Nephron progenitor cell (in vitro differentiated cells): Measurements from ENCODE around the gene CDPF1.
"Not testable (repeated sequence)": the region's sequence is repeated elsewhere in the genome, so short reads cannot be mapped to it uniquely, and the experiment has no call there.

Source experiments
- DNase-seq: peaks from one replicate; pipeline ENCODE4 v3.0.0; 2021
- H3K27ac Mint-ChIP-seq: 2 replicates; pipeline ENCODE4 v1.8.0; 2021; ENCODE audit warnings: mild to moderate bottlenecking, moderate library complexity, mixed read lengths
- H3K27me3 Mint-ChIP-seq: 2 replicates; pipeline ENCODE4 v1.8.0; 2021; ENCODE audit warnings: mild to moderate bottlenecking, low read depth, mixed read lengths; ENCODE audit not compliant: poor library complexity
- H3K36me3 Mint-ChIP-seq: 2 replicates; pipeline ENCODE4 v1.8.0; 2021; ENCODE audit warnings: low read depth, mixed read lengths
- H3K4me1 Mint-ChIP-seq: 2 replicates; pipeline ENCODE4 v1.8.0; 2021; ENCODE audit warnings: mixed read lengths
- H3K4me3 Mint-ChIP-seq: 2 replicates; pipeline ENCODE4 v1.8.0; 2021; ENCODE audit warnings: mild to moderate bottlenecking, moderate library complexity, mixed read lengths
- H3K9me3 Mint-ChIP-seq: 2 replicates; pipeline ENCODE4 v1.8.0; 2021; ENCODE audit warnings: mild to moderate bottlenecking, moderate library complexity, mixed read lengths
- TF ChIP-seq, protein P1 (sequence below): fragments of 200-600 bp; sonication (generic); IDR thresholded peaks from 2 replicates; pipeline ENCODE4 v1.5.0; 2021; ENCODE audit warnings: antibody characterized with exemption

Gene CDPF1

DNA sequence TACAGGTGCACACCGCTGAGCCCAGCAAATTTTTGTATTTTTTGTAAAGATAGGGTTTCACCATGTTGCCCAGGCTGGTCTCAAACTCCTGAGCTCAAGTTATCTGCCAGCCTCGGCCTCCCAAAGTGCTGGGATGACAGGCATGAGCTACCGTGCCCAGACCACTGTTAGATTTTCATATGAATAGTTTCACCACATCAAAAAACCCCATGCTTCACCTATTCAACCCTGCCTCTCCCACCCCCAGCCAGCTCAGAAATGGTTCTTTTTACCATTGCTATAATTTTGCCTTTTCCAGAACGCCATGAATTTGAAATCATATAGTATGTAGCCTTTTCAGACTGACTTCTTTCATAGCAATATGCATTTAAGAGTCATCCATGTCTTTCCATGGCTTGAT, 37.9 kb downstream of the CDPF1 start:
- H3K4me1 Mint-ChIP-seq: no peaks in the 10 kb centered on the region
- peaks cover 66% of the 10 kb centered on the region for H3K36me3 Mint-ChIP-seq
- peaks cover 61% of the 10 kb centered on the region for H3K9me3 Mint-ChIP-seq
- no peak overlapping the region for H3K27ac Mint-ChIP-seq
- no peak for DNase-seq
- H3K4me3 Mint-ChIP-seq: no peak overlapping the region
- TF ChIP-seq, protein P1, sequence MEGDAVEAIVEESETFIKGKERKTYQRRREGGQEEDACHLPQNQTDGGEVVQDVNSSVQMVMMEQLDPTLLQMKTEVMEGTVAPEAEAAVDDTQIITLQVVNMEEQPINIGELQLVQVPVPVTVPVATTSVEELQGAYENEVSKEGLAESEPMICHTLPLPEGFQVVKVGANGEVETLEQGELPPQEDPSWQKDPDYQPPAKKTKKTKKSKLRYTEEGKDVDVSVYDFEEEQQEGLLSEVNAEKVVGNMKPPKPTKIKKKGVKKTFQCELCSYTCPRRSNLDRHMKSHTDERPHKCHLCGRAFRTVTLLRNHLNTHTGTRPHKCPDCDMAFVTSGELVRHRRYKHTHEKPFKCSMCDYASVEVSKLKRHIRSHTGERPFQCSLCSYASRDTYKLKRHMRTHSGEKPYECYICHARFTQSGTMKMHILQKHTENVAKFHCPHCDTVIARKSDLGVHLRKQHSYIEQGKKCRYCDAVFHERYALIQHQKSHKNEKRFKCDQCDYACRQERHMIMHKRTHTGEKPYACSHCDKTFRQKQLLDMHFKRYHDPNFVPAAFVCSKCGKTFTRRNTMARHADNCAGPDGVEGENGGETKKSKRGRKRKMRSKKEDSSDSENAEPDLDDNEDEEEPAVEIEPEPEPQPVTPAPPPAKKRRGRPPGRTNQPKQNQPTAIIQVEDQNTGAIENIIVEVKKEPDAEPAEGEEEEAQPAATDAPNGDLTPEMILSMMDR: no peak
- peaks cover 8% of the 10 kb centered on the region for H3K27me3 Mint-ChIP-seq

DNA sequence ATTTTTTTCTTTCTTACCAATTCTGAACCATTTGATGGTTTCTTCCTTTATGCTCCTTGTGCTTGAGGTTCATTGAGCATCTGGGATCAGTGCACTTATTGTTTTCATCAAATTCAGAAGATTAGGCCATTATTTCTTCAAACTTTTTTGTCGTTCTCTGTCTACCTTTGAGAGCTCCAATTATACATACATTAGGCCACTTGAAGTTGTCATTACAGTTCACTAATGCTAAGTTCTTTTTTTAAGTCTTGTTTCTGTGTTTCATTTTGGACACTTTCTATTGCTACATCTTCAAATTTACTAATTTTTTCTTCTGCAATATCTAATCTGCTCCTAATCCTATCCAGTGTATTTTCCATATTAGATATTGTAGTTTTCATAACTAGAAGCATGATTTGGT, 40.8 kb downstream of the CDPF1 start:
- Mint-ChIP-seq H3K9me3 (peaks cover 80% of the 10 kb centered on the region), H3K36me3 (peaks cover 56% of the 10 kb centered on the region), H3K27me3 (peaks cover 13% of the 10 kb centered on the region), H3K27ac (no peak overlapping the region), H3K4me1 (no peaks in the 10 kb centered on the region), H3K4me3 (no peak overlapping the region)
- no peak for DNase-seq
- TF ChIP-seq, protein P1: no peak

DNA sequence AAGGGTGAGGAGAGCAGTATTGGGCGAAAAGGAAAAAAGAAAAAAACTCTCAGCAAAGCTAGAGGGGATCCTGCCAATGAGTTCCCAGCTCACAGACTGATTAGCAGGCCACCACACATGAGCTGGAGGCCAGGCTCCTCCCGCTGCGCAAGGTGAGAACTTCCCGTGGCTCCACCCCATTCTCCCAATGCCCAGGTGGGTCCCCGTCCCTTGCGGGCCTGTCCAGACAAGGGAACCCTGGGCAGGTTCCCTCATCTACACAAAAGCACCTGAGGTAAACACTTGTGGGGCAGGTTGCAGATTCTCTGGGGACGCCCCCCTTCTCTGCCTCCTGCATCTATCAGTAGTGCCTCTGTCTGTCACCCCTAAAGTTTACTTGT, 46.5 kb downstream of the CDPF1 start:
- H3K4me1 Mint-ChIP-seq: peaks cover 10% of the 10 kb centered on the region
- no peak for DNase-seq
- H3K27ac Mint-ChIP-seq: no peak overlapping the region
- H3K27me3 Mint-ChIP-seq: peaks cover 22% of the 10 kb centered on the region
- TF ChIP-seq, protein P1: no peak
- no peak overlapping the region for H3K4me3 Mint-ChIP-seq
- H3K36me3 Mint-ChIP-seq: peaks cover 18% of the 10 kb centered on the region
- H3K9me3 Mint-ChIP-seq: peaks cover 29% of the 10 kb centered on the region

DNA sequence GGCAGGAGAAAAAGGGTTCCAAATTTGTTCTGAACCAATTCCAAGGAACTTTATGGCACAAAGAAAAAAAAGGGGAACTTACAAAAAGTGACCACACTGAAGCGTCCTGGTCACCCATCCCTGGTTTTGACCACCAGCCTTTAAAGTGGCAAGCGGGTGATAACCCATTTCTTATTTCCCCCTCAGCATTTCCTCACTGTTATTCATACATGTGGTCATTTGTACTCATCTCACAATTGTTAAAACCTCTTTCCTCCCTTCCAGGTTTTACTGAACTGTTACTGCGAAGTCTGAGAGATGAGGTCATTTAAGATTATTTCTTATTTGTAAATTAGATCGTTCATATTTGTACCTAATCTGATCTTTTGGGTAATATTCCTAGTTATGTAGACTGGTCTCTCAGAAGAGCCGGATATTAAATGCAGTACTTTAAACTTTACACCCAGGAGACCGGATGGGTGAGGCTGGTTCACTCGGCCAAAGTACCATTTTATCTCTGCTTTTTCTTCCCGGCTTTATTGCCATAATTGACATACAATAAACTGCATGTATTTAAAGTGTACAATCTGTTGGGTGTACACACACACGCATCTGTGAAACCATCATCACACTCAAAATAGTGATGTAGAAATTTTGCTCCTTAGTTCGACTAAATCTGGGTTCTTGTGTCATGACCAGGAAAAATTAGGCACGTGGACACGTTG, 47.0 kb downstream of the CDPF1 start:
- DNase-seq: no peak
- H3K27ac Mint-ChIP-seq: no peak overlapping the region
- TF ChIP-seq, protein P1: no peak
- peaks cover 10% of the 10 kb centered on the region for H3K4me1 Mint-ChIP-seq
- peaks cover 22% of the 10 kb centered on the region for H3K27me3 Mint-ChIP-seq
- peaks cover 24% of the 10 kb centered on the region for H3K9me3 Mint-ChIP-seq
- H3K4me3 Mint-ChIP-seq: no peak overlapping the region
- peaks cover 15% of the 10 kb centered on the region for H3K36me3 Mint-ChIP-seq

DNA sequence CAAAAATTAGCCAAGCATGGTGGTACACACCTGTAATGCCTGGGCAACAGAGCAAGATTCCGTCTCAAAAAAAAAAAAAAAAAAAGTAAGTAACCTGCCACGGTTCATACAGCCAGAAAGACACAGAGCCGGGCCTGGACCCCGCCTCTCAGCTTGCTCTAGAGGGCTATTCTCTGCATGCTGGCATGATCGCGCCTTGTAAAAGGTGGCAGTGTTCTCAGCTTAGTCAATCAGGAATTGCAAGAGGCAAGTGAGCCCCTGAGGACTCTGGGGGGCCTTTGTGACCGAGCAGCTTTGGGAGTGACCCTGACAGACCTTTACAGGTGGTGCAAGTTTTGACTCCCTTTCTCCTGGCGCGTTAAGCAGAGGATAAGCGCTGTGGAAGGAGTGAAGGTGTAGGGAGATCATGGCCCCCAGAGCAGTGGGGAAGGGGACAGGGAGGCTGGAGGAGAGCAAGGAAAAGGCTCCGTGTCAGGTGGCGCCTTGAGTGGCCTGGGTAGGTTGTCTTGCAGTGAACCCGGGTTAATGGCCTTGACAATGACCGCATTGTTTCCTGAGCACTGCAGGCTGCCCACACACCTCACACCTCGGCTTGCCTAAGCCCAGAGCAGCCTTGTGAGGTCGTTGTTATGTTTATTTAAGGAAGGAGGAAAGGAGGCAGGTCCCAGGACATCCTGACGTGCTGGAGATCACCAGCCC, 48.9 kb downstream of the CDPF1 start:
- no peak overlapping the region for H3K27ac Mint-ChIP-seq
- DNase-seq: no peak
- H3K9me3 Mint-ChIP-seq: peaks cover 18% of the 10 kb centered on the region
- H3K4me3 Mint-ChIP-seq: no peak overlapping the region
- peaks cover 10% of the 10 kb centered on the region for H3K4me1 Mint-ChIP-seq
- TF ChIP-seq, protein P1: no peak
- peaks cover 20% of the 10 kb centered on the region for H3K27me3 Mint-ChIP-seq
- H3K36me3 Mint-ChIP-seq: peaks cover 15% of the 10 kb centered on the region

DNA sequence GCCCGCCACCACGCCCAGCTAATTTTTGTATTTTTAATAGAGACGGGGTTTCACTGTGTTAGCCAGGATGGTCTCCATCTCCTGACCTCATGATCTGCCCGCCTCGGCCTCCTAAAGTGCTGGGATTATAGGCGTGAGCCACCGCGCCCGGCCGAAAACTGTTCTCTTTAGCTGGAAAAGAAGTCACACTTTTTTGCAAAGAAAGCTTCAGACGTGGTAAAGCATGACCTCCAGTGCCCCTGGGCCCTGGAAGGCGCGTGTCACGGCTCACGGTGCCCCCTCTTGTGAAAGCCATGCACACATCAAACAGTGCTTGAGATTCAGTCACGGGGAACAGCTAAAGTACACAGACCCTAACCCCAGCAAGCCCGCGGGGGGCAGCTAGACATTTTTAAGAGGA, 51.3 kb downstream of the CDPF1 start:
- H3K9me3 Mint-ChIP-seq, H3K4me3 Mint-ChIP-seq, H3K36me3 Mint-ChIP-seq, DNase-seq, H3K4me1 Mint-ChIP-seq, H3K27ac Mint-ChIP-seq: not testable (repeated sequence)
- peaks cover 14% of the 10 kb centered on the region for H3K27me3 Mint-ChIP-seq
